H1 (cell line): Measurements from ENCODE around the gene WWC2. TPM values are rescaled to one million over a fixed set of nuclear protein-coding genes. Genes with fewer than 3 reads are reported as not detected.

ENCODE experiments used
- polyA plus RNA-seq, 7 experiments: library from polyadenylated mRNA; depleted of rRNA in 3 of 7; stranded (reverse) in 5 of 7; unstranded in 2 of 7; fragments of >200 nt in 5 of 7; fragments of 200-250 nt in 2 of 7; gene quantifications; 1 replicate in 5 of 7; 2 replicates in 1 of 7; 4 replicates in 1 of 7; pipeline versions ENCODE4 v1.2.1 to v1.2.3, GENCODE V29; 2011 to 2013; ENCODE audit warnings: missing spikeins in 2 of 7, mixed read lengths in 2 of 7
- total RNA-seq: library from RNA; stranded (reverse); fragmentation: NEBNext Ultra II Directional; extraction: Animal tissue kit (Norgen Biotek cat#: 25700); gene quantifications from 2 replicates; pipeline ENCODE4 v1.2.1, GENCODE V29; 2021

The WWC2 gene
- total and polyA plus RNA-seq, 2 of the 8 experiments (the other 6 are each of a cell fraction or from before 2014, with no cell fraction given), result 17.6 to 135 TPM

Other genes with a start within 250 kb of the WWC2 start
- 69.4 and 69.5 TPM in 2 replicates for gene DCTD, start 181.9 kb upstream of the WWC2 start, total RNA-seq
- 60.2 and 61.2 TPM in 2 replicates for gene DCTD, start 181.9 kb upstream of the WWC2 start, polyA plus RNA-seq (2011; rRNA removed)
- gene CLDN22, start 221.0 kb downstream of the WWC2 start, total RNA-seq, result not detected in 2 replicates
- gene CLDN22, start 221.0 kb downstream of the WWC2 start, polyA plus RNA-seq (2011; rRNA removed), result not detected in 2 replicates
- not detected in 2 replicates for gene CLDN24, start 223.2 kb downstream of the WWC2 start, total RNA-seq
- gene CLDN24, start 223.2 kb downstream of the WWC2 start, polyA plus RNA-seq (2011; rRNA removed), result not detected in 2 replicates